ENCODE data around the gene GRM5.

GRM5 gene

DNA sequence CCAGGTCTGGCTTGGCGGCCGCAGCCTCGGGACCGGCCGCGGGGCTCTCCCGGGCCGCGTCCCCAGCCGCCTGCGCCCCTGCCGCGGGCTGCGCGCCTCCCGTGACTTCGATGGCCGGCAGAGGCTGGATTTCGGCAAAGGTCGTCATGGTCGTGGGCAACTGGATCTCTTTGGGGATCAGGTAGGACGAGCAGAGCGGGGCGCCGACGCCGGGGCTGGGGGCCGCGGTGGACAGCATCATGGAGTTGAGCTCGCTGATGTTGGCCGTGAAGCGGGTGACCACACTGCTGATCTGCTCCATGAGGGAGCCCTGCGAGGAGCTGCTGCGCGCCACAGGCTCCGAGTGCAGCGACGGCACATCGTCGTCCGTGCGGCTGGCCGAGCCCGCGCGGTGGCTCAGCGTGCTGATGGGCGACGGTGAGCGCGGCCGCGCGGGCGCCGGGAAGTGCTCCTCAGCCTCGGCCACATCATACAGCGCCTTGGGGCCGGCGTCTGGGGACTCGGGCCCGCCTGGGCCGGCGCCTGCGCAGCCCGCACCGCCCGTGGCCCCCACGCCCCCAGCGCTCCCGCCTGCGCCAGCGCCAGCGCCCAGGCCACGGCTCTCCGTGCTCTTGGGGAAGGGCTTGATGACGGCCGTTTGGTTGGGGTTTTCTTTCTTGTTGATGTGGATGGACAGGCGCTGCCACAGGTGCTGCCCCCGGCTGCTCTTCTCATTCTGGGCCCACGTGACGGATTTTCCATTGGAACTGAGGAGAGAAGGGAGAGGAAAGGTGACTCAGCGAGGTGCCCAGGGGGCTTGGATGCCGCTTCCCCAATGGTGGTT is 556.8 kb downstream of the GRM5 start:
- TF ChIP-seq POLR2AphosphoS5 (IDR thresholded peaks at IDR 0.05; ENCODE audit: low read depth, low read length): no peak
- TF ChIP-seq REST (IDR thresholded peaks at IDR 0.05; ENCODE audit: insufficient read depth in 1 of 2, low read depth in 2 of 2, low read length in 2 of 2): no peak
- no peak for TF ChIP-seq SIN3A (IDR thresholded peaks at IDR 0.05; ENCODE audit: borderline replicate concordance, insufficient read depth, low read length)
- TF ChIP-seq TAF1 (IDR thresholded peaks at IDR 0.05; ENCODE audit: borderline replicate concordance, insufficient read depth, low read length): no peak
- TF ChIP-seq FOXP2 (optimal IDR thresholded peaks at IDR 0.05; ENCODE audit: borderline replicate concordance, extremely low read depth, extremely low read length, insufficient read depth): no peak

GRCh38 chr11:88508418-88508758 is 557.4 kb downstream of the GRM5 start:
- TF ChIP-seq POLR2AphosphoS5 (IDR thresholded peaks at IDR 0.05; ENCODE audit: low read depth, low read length): no peak
- no peak for TF ChIP-seq FOXP2 (optimal IDR thresholded peaks at IDR 0.05; ENCODE audit: borderline replicate concordance, extremely low read depth, extremely low read length, insufficient read depth)
- no peak for TF ChIP-seq REST (IDR thresholded peaks at IDR 0.05; ENCODE audit: insufficient read depth in 1 of 2, low read depth in 2 of 2, low read length in 2 of 2)
- no peak for TF ChIP-seq TAF1 (IDR thresholded peaks at IDR 0.05; ENCODE audit: borderline replicate concordance, insufficient read depth, low read length)
- no peak for TF ChIP-seq SIN3A (IDR thresholded peaks at IDR 0.05; ENCODE audit: borderline replicate concordance, insufficient read depth, low read length)

- TF ChIP-seq POLR2AphosphoS5 (IDR thresholded peaks at IDR 0.05; ENCODE audit: low read depth, low read length): no peak
- TF ChIP-seq REST (IDR thresholded peaks at IDR 0.05; ENCODE audit: insufficient read depth in 1 of 2, low read depth in 2 of 2, low read length in 2 of 2): no peak
- TF ChIP-seq TAF1 (IDR thresholded peaks at IDR 0.05; ENCODE audit: borderline replicate concordance, insufficient read depth, low read length): no peak
- TF ChIP-seq FOXP2 (optimal IDR thresholded peaks at IDR 0.05; ENCODE audit: borderline replicate concordance, extremely low read depth, extremely low read length, insufficient read depth): no peak
- TF ChIP-seq SIN3A (IDR thresholded peaks at IDR 0.05; ENCODE audit: borderline replicate concordance, insufficient read depth, low read length): no peak
These were observed 557.9 kb downstream of the GRM5 start for GRCh38 chr11:88507771-88508417.

- no peak for TF ChIP-seq FOXP2 (optimal IDR thresholded peaks at IDR 0.05; ENCODE audit: borderline replicate concordance, extremely low read depth, extremely low read length, insufficient read depth)
- no peak for TF ChIP-seq SIN3A (IDR thresholded peaks at IDR 0.05; ENCODE audit: borderline replicate concordance, insufficient read depth, low read length)
- TF ChIP-seq TAF1 (IDR thresholded peaks at IDR 0.05; ENCODE audit: borderline replicate concordance, insufficient read depth, low read length): no peak
- TF ChIP-seq REST (IDR thresholded peaks at IDR 0.05; ENCODE audit: insufficient read depth in 1 of 2, low read depth in 2 of 2, low read length in 2 of 2): no peak
- TF ChIP-seq POLR2AphosphoS5 (IDR thresholded peaks at IDR 0.05; ENCODE audit: low read depth, low read length): no peak
These were observed 564.2 kb downstream of the GRM5 start for GRCh38 chr11:88501541-88501940.
